Measurements from ENCODE around the gene TMCC2.

DNA sequence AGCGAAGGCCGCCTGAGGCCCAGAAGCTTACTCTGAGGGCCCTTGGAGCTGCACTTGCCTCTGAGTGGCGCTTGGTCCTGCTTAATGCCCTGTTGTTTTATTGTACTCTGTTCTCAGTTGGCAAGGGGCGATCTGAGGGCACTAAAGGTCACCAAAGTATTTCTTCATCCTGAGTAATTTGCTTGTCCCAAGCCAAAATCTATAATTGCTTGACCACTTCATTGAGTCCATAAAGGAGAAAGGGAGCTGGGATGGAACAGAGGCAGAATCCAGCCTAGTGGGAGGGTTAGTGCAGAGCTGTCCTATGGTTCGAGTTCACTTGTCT is 94.2 kb downstream of the TMCC2 start:
- TF ChIP-seq ZBTB7A (IDR thresholded peaks at IDR 0.05; ENCODE audit: low read depth) (no peak; the same call in 1 of the 2 replicates), RAD21 (IDR thresholded peaks at IDR 0.05; ENCODE audit: low read depth) (no peak), TCF12 (IDR thresholded peaks at IDR 0.05; ENCODE audit: low read depth) (no peak), CREB1 (IDR thresholded peaks at IDR 0.05; ENCODE audit: low read depth) (no peak), TAF1 (IDR thresholded peaks at IDR 0.05; ENCODE audit: low read depth) (no peak)
- TF ChIP-seq, protein P1, sequence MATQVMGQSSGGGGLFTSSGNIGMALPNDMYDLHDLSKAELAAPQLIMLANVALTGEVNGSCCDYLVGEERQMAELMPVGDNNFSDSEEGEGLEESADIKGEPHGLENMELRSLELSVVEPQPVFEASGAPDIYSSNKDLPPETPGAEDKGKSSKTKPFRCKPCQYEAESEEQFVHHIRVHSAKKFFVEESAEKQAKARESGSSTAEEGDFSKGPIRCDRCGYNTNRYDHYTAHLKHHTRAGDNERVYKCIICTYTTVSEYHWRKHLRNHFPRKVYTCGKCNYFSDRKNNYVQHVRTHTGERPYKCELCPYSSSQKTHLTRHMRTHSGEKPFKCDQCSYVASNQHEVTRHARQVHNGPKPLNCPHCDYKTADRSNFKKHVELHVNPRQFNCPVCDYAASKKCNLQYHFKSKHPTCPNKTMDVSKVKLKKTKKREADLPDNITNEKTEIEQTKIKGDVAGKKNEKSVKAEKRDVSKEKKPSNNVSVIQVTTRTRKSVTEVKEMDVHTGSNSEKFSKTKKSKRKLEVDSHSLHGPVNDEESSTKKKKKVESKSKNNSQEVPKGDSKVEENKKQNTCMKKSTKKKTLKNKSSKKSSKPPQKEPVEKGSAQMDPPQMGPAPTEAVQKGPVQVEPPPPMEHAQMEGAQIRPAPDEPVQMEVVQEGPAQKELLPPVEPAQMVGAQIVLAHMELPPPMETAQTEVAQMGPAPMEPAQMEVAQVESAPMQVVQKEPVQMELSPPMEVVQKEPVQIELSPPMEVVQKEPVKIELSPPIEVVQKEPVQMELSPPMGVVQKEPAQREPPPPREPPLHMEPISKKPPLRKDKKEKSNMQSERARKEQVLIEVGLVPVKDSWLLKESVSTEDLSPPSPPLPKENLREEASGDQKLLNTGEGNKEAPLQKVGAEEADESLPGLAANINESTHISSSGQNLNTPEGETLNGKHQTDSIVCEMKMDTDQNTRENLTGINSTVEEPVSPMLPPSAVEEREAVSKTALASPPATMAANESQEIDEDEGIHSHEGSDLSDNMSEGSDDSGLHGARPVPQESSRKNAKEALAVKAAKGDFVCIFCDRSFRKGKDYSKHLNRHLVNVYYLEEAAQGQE (IDR thresholded peaks at IDR 0.05; ENCODE audit: low read depth) = no peak

Data from Ishikawa (cell line).